Mucosa of descending colon (tissue), 3 donors: Measurements from ENCODE around the gene ENTPD1. TPM values are rescaled to one million over a fixed set of nuclear protein-coding genes. Genes with fewer than 3 reads are reported as not detected.

Source experiments
- ATAC-seq: fragments of 200-7000 bp; cut with Tn5 transposase; one replicate; pipeline ENCODE4 v1.9.1; 2020; ENCODE audit warnings: mild to moderate bottlenecking, moderate library complexity
- DNase-seq, 3 donors: peaks; one replicate each; pipeline ENCODE4 v3.0.0-alpha.2; 2020
- H3K36me3 ChIP-seq: fragments of 200-600 bp; one replicate; pipeline ENCODE4 v1.8.0; 2021; ENCODE audit warnings: low read depth, mild to moderate bottlenecking
- H3K4me1 ChIP-seq: fragments of 200-600 bp; one replicate; pipeline ENCODE4 v1.8.0; 2021; ENCODE audit warnings: low read depth, mild to moderate bottlenecking
- H3K4me3 ChIP-seq: fragments of 200-600 bp; one replicate; pipeline ENCODE4 v1.8.0; 2021; ENCODE audit warnings: mild to moderate bottlenecking
- H3K9me3 ChIP-seq: fragments of 200-600 bp; one replicate; pipeline ENCODE4 v1.8.0; 2021; ENCODE audit warnings: mild to moderate bottlenecking
- intact Hi-C, 2 donors: fragments of 100-400 bp; cut with DNase I in 1 of 2; cut with micrococcal nuclease in 1 of 2; formaldehyde crosslinking; loops; one replicate each; pipeline versions ENCODE4 v1.11.0 to v1.11.1; 2022; cut with DNase I, micrococcal nuclease
- total RNA-seq, 3 donors: library from RNA; stranded (reverse); fragmentation: NEBNext Ultra II Directional in 2 of 3; extraction: Animal tissue kit (Norgen Biotek cat#: 25700) in 2 of 3; gene quantifications; one replicate each; pipeline versions ENCODE4 v1.2.1 to v1.2.4, GENCODE V29; 2021 to 2023
- TF ChIP-seq, protein P1 (sequence below): fragments of 200-600 bp; IDR thresholded peaks from one replicate; pipeline ENCODE4 v1.8.0; 2022; ENCODE audit warnings: antibody characterized with exemption, mild to moderate bottlenecking
- donor health status: DM: no; HTN: no; CAD: no; lungs with moderate emphysema.
- donor health status: DM: no; HTN: no; CAD: no.
- donor health status: DM: no; HTN: yes; CAD: no.

Gene ENTPD1
- total RNA-seq, 3 donors from 2014 or later = 7.1 to 20.3 (median 7.2) TPM

DNA sequence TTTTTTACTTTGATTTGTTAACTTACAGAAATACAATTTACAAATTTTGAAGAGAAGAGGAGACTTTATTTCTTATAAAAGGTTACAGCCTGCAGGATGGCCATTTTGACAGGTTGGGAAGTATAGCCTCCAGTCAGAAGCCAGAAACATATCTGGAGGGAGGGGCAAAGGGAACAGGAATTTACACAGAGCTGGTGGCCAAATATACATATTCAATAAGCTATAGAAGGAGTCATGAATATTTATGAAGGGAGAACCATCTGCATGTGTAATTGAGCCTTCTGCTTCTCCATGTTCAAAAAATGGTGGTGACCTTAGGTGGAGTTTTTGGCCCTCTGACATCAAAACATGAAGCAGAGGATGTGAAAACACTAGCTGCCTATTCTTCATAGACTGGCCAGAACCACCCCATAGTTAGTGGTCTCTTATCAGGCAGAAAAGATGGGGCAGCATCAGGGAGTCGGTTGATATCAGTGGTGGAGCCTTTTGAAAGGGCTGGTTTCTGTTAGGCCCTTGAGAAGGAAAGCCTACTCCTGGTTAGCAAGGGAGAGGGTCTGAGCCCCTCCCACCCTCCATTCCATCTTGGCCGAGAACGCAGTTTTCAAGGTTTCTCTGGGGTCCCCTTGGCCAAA lies 57.2 kb downstream of the ENTPD1 start:
- Histone ChIP-seq H3K9me3 (peaks cover 3% of the 10 kb centered on the region), H3K4me1 (no peaks in the 10 kb centered on the region), H3K36me3 (no peaks in the 10 kb centered on the region), H3K4me3 (no peak overlapping the region)
- no peak for ATAC-seq
- TF ChIP-seq, protein P1, sequence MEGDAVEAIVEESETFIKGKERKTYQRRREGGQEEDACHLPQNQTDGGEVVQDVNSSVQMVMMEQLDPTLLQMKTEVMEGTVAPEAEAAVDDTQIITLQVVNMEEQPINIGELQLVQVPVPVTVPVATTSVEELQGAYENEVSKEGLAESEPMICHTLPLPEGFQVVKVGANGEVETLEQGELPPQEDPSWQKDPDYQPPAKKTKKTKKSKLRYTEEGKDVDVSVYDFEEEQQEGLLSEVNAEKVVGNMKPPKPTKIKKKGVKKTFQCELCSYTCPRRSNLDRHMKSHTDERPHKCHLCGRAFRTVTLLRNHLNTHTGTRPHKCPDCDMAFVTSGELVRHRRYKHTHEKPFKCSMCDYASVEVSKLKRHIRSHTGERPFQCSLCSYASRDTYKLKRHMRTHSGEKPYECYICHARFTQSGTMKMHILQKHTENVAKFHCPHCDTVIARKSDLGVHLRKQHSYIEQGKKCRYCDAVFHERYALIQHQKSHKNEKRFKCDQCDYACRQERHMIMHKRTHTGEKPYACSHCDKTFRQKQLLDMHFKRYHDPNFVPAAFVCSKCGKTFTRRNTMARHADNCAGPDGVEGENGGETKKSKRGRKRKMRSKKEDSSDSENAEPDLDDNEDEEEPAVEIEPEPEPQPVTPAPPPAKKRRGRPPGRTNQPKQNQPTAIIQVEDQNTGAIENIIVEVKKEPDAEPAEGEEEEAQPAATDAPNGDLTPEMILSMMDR = no peak
- DNase-seq = no peak
- intact Hi-C loops = no loop called here

GRCh38 chr10:95814011-95814727 lies 58.2 kb downstream of the ENTPD1 start:
- DNase-seq (peak in 1 of 3 donors; percentile 25), ATAC-seq (peak; percentile 58)
- H3K36me3 ChIP-seq = no peaks in the 10 kb centered on the region
- no peaks in the 10 kb centered on the region for H3K4me1 ChIP-seq
- H3K4me3 ChIP-seq = no peak overlapping the region
- peaks cover 3% of the 10 kb centered on the region for H3K9me3 ChIP-seq
- TF ChIP-seq, protein P1 = no peak
- intact Hi-C loops = no loop called here

- Histone ChIP-seq H3K9me3 (no peaks in the 10 kb centered on the region), H3K36me3 (no peaks in the 10 kb centered on the region), H3K4me1 (no peaks in the 10 kb centered on the region), H3K4me3 (no peak overlapping the region)
- TF ChIP-seq, protein P1 = no peak
- intact Hi-C loops = no loop called here
- ATAC-seq = no peak
- no peak for DNase-seq
Measured at GRCh38 chr10:95815133-95815532, 59.2 kb downstream of the ENTPD1 start.

DNA sequence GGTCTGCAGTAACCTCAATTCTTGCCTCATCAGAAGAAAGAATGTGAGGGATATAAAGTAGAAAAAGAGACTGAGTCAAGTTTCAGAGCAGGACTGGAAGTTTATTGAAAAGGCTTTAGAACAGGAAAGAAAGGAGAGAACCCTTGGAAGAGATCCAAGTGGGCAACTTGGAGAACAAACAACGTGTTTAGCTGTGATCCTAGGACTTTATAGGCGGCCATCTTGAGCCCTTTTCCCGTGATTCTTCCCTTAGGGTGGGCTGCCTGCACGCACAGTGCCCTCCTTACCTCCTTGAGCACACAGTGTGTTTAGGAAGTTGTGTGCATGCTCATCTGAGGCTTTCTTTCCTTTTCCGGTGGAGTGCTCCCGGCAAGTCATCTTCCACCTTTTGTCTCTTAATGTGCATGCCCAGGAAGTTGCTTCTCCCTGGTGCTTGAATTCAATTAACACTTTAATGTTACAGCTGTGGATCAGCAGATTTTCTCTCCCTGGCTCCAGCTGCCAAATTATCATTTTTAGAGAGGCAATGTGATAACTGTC lies 59.8 kb downstream of the ENTPD1 start:
- H3K4me3 ChIP-seq = no peak overlapping the region
- DNase-seq = no peak
- H3K4me1 ChIP-seq = no peaks in the 10 kb centered on the region
- no peaks in the 10 kb centered on the region for H3K36me3 ChIP-seq
- intact Hi-C loops = no loop called here
- TF ChIP-seq, protein P1 = no peak
- H3K9me3 ChIP-seq = no peaks in the 10 kb centered on the region
- ATAC-seq = no peak

GRCh38 chr10:95818010-95818409 lies 62.0 kb downstream of the ENTPD1 start:
- ATAC-seq (no peak), DNase-seq (no peak)
- intact Hi-C loops = no loop called here
- H3K4me1 ChIP-seq = no peaks in the 10 kb centered on the region
- no peaks in the 10 kb centered on the region for H3K9me3 ChIP-seq
- no peaks in the 10 kb centered on the region for H3K36me3 ChIP-seq
- H3K4me3 ChIP-seq = no peak overlapping the region
- TF ChIP-seq, protein P1 = no peak
